Inflammatory macrophage treated with lipopolysaccharide for 1 hour (primary cell): ENCODE results near the gene SEMA5A.

Experiments used
- DNase-seq, 2 donors: peaks; one replicate each; pipeline ENCODE4 v3.0.0-alpha.2; 2020 to 2022

Gene SEMA5A

DNA sequence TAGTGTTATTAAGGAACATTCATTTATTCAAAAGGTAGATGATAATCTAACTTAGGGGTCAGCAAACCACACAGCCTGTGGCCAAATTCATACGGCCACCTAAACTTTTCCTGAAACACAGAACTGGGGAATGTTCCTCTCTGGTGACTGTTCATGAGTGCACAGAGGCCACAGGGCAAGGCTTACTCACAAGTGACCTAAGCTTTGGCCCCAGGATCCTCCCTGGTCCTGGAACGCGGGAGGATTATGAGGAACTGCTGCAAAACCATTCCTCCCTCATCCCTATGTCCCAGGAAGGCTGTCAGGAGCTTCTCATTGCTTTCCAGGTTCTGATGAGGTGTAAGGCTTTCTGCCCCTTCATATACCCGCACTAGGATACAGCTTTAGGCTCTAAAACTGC is 397.6 kb downstream of the SEMA5A start:
- no peak for DNase-seq

DNA sequence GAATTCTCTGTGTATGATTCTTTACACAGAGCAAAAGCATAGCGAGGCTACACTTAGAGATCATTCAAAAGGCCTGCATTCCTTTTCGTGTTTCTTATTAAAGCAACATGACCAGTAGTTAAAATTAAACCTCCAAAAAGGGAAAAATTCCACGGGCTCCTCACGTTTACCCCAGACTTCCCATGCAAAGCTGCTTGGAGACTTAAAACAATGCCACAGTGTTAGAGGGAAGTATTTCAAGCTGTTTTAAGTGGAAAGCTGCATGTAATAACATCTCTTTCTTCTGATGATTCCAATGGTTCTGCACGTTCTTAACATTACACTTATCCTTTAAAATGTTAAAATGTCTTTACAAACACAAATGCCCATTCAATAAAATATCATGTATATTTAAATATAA is 405.2 kb downstream of the SEMA5A start:
- DNase-seq, result no peak

DNA sequence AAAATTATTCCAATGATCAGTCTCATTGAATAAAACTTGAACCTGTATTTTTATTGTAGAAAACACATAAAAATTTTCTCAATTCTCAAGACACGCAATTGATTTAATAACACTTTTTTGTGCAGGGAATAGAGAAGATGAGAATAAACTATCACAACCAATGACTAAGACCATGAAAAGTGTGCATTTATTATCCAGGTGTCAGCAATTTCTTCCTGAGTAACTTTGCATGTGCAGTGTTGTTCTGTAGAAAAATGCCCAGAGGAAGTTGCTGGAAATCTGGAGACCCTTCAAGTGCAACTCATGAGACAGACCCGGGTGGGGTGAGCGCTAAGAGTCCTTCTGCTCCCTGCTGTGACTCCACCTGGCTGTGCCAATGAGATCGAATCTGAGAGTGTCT is 405.7 kb downstream of the SEMA5A start:
- no peak for DNase-seq

DNA sequence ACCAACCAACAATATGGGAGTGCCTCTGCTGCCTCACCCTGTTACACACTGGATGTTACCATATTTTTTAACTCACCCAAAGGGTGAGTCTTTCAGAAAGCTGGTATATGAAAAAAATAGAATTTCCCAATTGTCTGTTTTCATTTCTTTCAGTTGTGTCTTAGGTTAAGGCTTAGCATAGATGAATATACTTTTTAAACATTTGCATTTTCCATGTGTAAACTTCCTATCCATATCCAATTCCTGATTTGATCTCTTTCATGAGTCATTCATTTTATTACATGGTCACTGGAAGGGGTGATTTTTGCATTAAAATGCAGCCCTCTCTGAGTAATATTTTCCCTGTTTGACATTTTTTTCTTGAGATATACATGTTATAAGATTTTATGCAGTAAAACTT is 406.5 kb downstream of the SEMA5A start:
- DNase-seq, result no peak

DNA sequence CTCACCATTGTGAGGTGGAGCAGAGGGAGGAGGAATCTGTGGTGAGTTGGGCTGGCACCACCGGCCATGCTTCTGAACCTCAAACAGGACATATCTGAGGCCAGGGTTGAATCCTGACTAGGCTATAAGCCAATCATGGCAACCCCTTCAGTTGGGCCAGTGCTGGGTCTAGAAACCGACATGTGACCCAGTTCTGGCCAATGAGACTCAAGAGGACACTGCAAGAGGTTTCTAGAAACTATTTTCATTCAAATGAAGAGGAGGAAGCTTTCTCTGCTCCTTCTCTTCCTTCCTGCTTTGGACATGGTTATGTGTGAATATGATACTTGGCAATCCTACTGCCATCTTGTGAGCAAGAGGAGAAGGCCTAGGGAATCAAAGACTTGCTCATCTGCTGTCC is 417.7 kb downstream of the SEMA5A start:
- DNase-seq, result no peak

DNA sequence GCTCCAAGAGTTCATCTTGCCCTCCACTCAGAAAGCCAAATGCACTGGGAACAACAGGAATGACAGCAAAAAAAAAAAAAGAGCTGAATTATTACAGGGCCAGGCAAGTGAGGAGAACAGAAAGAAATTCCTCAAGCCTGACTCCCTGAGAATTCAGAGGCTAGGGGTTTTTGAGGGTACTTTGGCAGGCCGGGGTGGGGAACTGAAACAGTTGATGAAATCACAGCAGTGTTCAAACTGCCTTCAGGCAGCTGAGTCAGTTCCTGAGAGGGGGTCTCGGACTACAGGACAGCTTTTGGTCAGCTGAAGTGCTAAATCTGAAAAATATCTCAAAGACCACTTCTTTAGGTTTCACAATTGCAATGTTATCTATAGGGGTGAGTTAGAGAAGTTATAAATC is 419.4 kb downstream of the SEMA5A start:
- no peak for DNase-seq

DNA sequence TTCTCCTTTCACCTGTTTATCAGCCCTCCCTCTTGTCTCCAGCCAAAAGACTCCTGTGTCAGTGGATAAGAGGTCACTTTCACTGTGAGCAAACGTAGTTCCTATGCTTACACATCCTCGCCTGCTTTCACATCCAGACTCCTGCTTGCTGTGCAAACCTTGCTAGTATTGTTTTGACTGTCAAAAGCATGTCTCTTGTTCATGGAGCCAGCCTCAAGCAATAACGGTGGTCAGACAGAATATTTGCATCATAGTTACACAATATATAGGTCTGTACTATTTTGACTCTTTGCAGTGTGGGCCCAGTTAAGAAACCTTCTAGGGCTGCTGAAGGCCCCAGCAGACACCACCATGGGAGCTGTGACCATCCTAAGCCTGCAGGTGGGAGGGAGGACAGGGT is 420.0 kb downstream of the SEMA5A start:
- no peak for DNase-seq

DNA sequence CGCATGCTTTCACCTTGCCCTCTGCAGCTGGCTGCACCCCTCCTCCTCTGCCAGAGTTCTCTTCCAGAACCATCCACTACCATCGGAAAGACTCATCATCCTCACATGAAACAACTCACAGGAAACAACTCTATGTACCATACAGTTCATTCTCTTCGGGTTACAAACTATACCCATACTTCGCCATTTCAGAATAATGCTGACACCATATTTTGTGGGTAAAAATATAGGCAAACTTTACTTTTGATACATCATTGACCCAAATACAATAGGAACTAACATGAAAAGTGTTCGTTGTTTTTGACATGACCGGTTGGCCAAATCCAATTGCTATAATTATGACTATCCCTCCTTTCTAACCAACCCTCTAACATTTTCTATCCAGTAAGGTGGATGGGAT is 421.0 kb downstream of the SEMA5A start:
- DNase-seq, result no peak

DNA sequence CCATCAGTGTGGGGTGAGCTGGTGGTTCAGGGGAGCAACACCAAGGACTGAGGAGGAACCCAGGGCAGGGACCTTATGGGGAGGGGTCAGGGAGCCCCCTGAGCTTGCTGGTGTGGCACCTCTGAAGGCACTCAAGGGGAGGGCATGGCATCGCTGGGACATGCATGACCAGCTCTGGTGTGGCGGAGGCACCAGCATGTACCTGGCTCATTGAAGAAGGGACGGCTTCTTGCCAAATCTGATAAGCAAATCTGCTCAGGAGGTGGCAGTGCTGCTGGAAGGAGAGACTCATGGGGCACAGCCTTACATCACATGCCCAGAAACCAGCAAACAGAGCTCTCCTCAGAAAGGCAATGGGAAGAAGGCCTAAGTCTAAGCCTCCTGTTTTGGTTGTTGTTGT is 421.8 kb downstream of the SEMA5A start:
- DNase-seq, result no peak

DNA sequence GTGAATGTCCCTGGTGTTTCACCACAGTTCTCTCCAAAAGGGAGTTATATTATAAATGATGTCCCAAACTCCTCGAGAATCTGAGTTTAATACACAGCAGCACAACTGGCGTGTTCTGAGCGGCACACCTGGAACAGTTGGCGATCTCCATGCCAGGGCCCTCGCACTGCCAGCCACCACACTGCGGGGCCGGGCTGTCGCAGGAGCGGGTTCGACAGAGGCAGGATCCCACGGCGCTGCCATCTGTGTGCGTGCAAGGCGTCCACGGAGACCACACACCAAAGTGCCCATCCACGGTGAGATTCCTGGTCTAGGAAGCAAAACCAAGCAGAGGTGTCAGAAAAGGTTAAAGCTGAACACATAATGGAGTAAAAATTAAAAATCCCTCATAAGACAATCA is 423.3 kb downstream of the SEMA5A start:
- DNase-seq, result no peak

DNA sequence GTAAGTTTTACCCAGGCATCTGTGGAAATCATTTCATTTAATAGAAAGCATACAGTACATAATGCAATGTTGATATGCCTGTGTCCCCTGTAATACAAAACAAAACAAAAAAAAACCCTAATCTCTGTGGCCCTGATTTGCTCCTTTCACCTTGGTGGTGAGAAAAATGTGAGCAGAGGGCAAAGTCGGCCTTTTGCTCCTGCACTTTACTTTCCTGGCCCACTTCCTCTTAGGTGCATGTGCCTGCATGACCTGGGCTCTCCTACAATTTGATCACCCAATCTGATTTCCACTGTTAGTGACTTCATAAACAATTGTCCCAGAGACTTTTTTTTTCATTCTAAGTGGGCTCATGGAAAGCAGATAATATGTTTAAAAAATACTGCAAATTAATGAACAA is 424.3 kb downstream of the SEMA5A start:
- DNase-seq, result no peak

DNA sequence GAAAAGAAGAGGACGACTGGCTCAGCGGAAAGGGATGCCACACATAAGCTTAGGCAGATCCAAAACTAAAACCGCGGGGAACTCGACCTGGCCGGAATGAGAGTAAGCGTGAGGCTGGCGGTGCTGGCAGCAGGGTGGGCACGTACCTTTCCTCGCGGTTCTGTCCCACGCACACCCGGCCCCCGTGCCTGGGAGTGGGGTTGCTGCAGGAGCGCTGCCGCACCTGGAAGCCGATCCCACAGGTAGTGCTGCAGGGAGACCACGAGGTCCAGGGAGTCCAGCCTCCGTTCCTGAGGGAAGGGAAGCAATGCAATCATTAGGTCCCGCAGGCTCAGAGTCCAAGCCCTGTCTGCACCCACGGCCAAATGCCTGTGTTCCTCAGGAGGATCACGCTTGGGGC is 427.0 kb downstream of the SEMA5A start:
- no peak for DNase-seq

DNA sequence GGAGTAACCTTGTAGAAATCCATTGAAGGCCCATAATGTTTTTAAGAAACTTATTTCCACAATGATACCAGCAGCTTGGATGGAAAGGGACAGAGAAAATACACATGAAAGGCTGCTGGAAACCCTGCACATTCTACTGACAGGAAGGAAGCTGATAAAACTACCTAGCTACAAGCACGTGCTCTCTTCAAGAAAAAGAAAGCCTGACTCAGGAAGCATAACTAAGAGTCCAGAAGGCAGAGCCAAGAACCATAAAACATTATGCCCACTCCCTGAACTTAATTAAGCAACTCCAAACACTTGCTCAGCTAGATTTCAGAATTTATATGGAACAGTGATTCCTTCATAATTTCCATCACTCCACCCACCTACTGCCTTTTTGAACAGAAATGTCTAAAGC is 430.8 kb downstream of the SEMA5A start:
- no peak for DNase-seq

DNA sequence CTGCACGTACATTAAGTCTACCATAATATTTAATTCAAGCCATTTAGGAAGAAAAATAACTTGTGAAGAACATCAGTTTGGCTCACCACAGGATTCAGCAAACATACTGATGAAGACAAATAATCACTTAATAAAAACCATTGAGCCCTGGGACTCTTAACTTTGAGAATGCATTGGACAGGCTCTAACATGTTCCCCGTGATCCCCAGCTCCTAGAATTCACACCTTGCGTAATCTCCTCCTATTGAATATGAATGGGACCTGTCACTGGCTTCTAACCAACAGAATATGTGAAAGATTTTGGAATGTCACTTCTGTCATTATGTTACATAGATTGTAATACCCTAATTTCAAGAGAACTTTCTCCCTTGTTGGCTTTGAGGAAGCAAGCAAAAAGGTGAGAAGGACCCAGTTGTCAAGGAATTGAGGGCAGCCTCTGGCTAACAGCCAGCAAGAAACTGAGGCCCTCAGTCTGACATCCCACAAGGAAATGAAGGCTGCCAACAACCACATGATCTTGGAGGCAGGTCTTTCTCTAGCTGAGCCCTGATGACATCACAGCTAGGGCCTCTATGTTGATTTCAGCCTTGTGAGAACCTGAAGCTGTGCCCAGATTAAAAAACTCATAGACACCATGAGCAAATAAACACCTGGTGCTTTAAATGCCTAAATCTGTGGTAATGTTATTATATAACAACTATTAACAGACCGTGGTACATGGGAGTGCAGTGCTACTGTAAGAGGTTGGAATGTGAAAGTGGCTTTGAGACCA is 433.2 kb downstream of the SEMA5A start:
- no peak for DNase-seq

DNA sequence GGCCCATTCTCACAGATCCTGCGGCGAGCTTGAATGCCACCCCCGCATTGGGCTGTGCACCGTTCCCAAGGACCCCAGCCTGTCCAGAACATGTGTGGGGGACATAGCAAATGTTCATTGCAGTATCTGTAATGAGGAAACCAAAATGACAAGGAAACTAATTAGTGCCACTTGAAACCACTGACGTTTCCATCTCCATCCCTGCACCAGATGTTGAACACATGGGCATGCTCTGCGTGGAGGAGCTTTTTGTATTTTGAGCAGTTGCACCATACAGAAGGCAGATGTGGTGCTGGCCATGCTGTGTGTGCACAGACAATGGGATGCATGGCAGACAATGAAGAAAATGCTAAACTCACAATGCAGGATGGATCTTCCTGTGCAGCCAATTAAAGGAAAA is 437.7 kb downstream of the SEMA5A start:
- no peak for DNase-seq

DNA sequence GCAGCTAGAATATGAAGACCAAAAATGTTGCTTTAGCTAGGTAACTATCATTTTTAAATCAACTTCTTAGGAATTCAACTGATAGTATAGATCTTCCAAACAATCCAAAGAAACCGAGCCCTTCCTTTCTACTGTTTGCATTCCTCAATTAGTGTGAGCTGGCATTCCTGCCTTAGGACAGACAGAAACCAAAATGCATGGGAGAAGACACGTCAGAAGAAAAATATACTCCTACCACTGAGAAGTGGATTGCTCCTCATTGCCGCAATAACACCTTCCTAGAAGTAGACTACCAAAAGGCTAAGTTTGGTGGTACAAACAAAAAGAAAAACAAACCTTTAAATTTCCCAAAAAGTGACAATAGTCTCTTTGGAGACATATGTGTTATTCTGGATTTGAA is 440.0 kb downstream of the SEMA5A start:
- no peak for DNase-seq

DNA sequence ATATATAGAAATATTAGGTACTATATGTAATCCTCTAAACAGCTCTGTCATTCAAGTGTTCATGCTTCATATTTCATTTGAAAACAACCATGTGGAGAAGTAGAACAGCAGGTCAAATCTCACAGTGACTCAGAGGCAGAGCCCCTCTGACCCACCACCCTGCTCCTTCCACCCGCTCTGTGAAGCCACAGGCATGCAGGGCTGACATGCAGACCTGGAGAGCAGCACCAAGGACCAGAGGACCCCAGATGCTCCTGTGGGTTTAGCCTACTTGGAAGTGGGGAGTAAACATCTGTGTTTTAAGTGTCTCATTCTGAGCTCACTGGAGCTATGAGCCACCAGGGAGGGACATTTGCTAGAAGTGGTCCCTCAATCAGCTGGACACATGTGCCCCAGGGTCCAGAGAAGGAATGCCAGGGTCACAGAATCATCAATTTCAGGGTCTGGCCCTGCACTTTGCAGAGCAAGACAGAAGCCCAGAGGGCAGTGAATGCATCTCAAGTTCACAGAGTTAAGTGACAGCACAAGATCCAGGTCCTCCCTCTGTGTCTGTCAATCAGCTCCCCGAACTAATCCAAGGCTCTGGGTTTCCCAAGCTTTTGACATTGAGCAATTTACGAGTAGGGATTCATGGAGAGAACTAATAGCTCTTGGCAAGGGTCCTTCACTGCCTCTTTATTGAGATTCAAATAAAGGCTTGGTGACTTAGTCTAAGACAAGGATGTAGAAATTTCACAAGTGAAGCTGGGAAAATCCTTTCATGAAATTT is 441.1 kb downstream of the SEMA5A start:
- no peak for DNase-seq

DNA sequence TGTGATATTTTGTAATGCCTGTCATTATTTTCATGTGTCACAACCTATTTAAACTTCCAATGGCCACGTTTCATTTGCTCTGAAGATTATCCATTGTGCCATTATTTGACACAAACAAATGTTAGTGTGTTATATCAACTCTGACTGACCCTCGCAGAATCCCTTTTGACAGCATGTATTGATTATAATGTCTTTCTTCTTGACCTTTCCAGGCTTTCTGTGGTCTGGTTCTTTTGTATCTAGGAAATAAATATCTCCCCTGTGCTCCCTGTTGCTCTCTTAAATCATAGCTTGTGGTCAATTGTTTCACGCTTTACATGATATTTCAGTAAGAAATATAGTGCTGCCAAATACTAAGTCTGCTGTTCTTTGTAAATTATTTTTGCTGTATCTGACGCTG is 442.6 kb downstream of the SEMA5A start:
- no peak for DNase-seq

DNA sequence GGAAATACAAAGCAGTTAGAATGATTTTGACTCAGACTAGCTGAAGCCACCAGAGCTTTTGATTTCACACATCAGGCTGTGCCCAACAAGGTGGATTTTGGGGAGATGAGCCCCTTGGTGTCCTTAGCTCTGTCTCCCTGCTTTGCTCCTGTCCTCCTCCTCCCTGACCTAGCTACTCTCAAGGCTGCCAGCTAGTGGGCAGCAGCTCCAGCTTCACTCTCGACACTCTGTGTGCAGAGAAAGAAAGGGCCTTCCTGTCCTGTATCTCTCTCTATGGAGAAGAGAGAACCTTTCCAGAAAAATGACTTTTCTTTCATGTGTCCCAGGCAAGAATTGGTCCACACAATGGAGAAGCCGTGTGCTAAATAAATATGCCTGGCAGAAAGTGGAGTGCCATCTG is 446.2 kb downstream of the SEMA5A start:
- DNase-seq, result no peak

DNA sequence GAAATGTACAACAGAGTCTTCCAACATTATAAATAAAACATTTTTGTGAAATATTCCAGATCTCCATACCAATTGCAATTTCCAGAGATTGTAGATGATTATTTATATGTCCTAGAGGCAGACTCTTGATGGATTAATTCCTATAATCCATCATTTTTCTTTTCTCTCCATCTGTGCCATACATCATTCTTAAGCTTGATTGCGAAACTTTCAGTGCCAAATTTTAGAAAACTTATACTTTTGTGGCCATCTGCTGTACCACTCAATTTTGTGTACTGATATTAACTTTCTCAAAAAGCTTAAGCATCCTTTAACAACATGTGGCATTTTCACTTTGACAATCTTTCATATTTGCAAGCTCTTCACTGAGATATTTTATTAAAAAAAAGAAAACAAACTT is 446.9 kb downstream of the SEMA5A start:
- no peak for DNase-seq

DNA sequence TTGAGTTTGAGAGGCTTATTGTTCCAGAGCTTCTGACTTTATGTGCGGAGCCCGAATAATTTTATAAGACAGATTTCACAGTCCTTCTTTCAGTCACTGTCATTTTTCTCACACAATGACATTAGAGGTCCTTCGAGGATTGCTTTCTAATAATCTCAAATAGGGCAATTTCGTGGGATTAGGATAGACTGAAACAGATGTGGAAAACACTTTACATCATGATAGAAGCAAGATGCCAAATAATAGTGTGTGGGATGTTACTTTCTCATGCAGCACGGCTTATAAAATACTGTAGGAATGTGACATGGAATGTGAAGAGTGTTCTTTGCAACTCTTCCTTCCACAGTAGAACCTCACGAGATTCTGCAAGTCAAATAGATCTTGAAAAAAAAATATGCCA is 451.3 kb downstream of the SEMA5A start:
- DNase-seq, result no peak

DNA sequence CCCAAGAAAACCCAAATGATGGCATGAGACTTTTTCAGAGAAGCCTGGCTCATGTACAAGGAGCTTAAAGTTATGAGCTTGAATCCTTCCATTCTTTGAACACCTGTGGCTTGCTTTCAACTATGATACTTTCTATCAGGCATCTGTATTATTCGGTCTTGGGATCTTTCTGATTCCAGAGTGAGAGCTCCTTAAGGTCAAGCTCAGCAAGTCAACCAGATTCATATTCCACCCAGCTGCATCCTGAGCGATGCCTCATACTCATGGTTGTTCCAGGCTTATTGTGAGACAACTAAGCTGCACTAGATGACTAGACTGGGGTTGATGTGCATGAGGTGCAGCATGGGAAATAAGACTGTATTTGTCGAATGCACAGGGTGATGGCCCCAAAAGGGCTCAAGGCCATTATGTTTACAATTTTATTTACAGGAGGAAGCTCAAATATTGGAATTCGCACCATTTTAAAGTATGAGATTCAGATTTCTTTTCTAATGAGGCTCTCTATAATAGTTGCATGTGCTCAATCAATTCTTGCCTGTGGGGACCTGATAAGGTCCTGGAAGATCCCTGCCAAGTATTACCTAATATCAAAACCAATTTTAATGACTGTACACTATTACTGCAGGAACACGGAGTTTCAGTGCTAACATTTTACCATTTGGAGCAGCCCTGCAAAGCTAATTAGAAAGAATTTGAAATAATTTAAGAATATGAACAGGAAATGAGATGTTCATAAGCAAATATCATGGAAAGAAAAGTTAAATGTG is 453.8 kb downstream of the SEMA5A start:
- DNase-seq, result no peak

DNA sequence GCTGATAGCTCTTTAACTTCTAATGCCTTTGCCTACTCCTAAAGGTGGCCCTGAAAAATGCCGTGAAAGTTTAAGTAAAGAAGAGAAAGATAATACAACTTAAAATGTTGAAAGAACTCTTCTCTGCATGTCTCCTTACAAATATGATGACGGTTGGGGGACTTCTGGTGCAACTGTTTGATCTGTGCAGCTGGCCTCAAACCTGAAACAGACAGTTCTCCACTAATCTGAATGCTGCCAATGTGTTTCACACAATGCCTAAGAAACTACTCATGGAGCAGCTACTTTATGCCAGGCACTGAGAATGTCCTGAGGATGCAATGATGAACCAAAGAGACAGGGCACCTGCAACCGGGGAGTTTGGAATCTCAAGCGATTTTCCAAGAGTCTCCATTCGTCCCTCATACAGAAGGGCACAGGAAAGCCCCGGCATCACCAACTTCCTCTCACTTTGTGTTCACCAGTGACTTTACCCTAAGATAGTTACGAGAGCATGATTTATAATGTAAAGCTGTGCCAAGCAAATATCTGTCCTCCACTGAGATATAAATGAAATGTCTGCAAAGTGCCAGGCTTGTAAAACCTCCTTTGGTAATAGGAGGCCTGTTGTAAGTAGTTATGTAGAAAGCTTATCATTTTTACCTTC is 455.4 kb downstream of the SEMA5A start:
- no peak for DNase-seq
